Large intestine (tissue), 3 donors: ENCODE results near the gene HLX. TPM values are rescaled to one million over a fixed set of nuclear protein-coding genes. Genes with fewer than 3 reads are reported as not detected.

Experiments used
- DNase-seq, 2 donors: peaks; one replicate each; pipeline versions ENCODE4 v3.0.0 to v3.0.0-alpha.2; 2013
- H3K27ac ChIP-seq: one replicate; pipeline ENCODE4 v1.5.1; 2013; ENCODE audit warnings: low read length
- H3K27me3 ChIP-seq: 2 replicates; pipeline ENCODE4 v1.6.1; 2013; ENCODE audit warnings: low read length; ENCODE audit not compliant: control insufficient read depth, insufficient read depth
- H3K36me3 ChIP-seq: 2 replicates; pipeline ENCODE4 v1.6.1; 2013; ENCODE audit warnings: low read length; ENCODE audit not compliant: control insufficient read depth, insufficient read depth
- H3K4me1 ChIP-seq: one replicate; pipeline ENCODE4 v1.6.1; 2013; ENCODE audit warnings: low read length; ENCODE audit not compliant: control insufficient read depth, insufficient read depth
- H3K4me3 ChIP-seq: one replicate; pipeline ENCODE4 v1.5.1; 2013; ENCODE audit warnings: low read length
- H3K9me3 ChIP-seq: one replicate; pipeline ENCODE4 v1.6.1; 2013; ENCODE audit warnings: mild to moderate bottlenecking, low read depth, low read length, moderate library complexity; ENCODE audit not compliant: control insufficient read depth
- WGBS: methylation state at CpG from one replicate; pipeline ENCODE4 v1.1.5; 2013; ENCODE audit warnings: low lambda C conversion rate; ENCODE audit not compliant: insufficient coverage; 5-methylcytosine and 5-hydroxymethylcytosine counted together
- polyA plus RNA-seq: library from polyadenylated mRNA; unstranded; fragments of 120-200 nt; gene quantifications from one replicate; pipeline ENCODE4 v1.2.1, GENCODE V29; 2013

HLX gene
- polyA plus RNA-seq, 1 donor = 15.9 TPM

DNA sequence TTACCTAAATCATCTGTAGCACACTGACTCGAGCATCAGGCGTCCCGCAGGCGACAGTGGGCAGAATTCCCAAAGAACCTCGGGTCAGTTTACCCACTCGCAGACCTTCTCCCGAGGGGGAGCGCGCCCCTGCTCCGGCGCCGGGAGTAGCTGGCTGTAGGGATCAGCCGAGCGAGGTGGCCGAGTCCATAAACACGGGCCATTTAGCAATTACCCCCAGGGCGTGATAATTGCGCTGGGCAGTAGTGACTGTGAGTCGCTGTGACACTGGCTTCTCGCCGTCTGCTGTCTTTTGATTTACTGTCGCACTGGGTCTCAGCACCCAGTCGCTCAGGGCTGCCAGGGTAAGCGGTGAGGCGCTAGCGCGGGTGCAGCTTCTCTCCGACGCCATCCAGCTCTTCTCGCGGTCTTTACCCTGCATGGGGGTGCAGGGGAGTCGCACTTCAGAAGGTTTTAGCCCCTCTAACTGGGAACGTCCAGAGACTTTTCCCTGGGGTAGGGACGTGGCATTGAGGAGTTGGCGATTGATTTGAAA, 16.2 kb downstream of the HLX start:
- Histone ChIP-seq H3K27me3 (peaks cover 65% of the 10 kb centered on the region), H3K4me1 (no peaks in the 10 kb centered on the region), H3K27ac (no peak overlapping the region), H3K36me3 (no peaks in the 10 kb centered on the region), H3K4me3 (no peak overlapping the region), H3K9me3 (peaks cover 11% of the 10 kb centered on the region)
- 78% methylated on average over 3 of the region's 35 CpGs for WGBS
- DNase-seq = no peak

- H3K4me1 ChIP-seq = no peaks in the 10 kb centered on the region
- no peak overlapping the region for H3K4me3 ChIP-seq
- WGBS = no CpG with 5 or more reads among the region's 12 CpGs
- peaks cover 59% of the 10 kb centered on the region for H3K27me3 ChIP-seq
- H3K9me3 ChIP-seq = peaks cover 11% of the 10 kb centered on the region
- no peaks in the 10 kb centered on the region for H3K36me3 ChIP-seq
- no peak overlapping the region for H3K27ac ChIP-seq
- DNase-seq = no peak
Observed at GRCh38 chr1:220896092-220896491, 16.8 kb downstream of the HLX start.

GRCh38 chr1:220900842-220901241, 21.6 kb downstream of the HLX start:
- WGBS = no CpG with 5 or more reads among the region's 3 CpGs
- H3K27me3 ChIP-seq = peaks cover 21% of the 10 kb centered on the region
- H3K9me3 ChIP-seq = no peaks in the 10 kb centered on the region
- no peaks in the 10 kb centered on the region for H3K4me1 ChIP-seq
- no peaks in the 10 kb centered on the region for H3K36me3 ChIP-seq
- H3K27ac ChIP-seq = no peak overlapping the region
- DNase-seq = no peak
- no peak overlapping the region for H3K4me3 ChIP-seq

DNA sequence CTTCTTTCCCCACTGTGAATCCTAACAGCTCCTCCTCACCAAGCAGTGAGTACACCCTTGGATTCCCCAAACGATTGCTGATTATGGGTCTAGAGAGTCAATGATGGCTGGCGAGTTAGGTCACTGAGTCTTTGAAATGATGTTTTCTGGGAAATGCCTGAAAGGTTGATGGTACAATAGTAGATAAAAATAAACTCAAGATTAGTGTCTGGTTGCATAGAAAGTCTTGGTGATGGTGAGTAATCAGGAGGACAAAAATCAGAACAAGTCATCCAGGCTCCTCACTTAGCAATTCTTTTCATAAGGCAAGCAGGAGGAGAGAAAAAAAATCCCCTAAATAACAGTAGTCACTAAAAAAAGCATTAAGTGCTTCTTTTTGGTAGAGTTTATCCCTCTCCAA, 22.6 kb downstream of the HLX start:
- DNase-seq = no peak
- Histone ChIP-seq H3K9me3 (no peaks in the 10 kb centered on the region), H3K36me3 (no peaks in the 10 kb centered on the region), H3K27me3 (peaks cover 11% of the 10 kb centered on the region), H3K27ac (no peak overlapping the region), H3K4me1 (no peaks in the 10 kb centered on the region), H3K4me3 (no peak overlapping the region)
- WGBS = no CpG with 5 or more reads among the region's 2 CpGs

- Histone ChIP-seq H3K27ac (no peak overlapping the region), H3K4me1 (no peaks in the 10 kb centered on the region), H3K9me3 (no peaks in the 10 kb centered on the region), H3K27me3 (peaks cover 12% of the 10 kb centered on the region), H3K4me3 (no peak overlapping the region), H3K36me3 (no peaks in the 10 kb centered on the region)
- no peak for DNase-seq
- no CpG with 5 or more reads among the region's 1 CpG for WGBS
Observed at GRCh38 chr1:220902916-220903315, 23.7 kb downstream of the HLX start.

- no peaks in the 10 kb centered on the region for H3K4me1 ChIP-seq
- H3K27ac ChIP-seq = no peak overlapping the region
- no peaks in the 10 kb centered on the region for H3K9me3 ChIP-seq
- no peak overlapping the region for H3K4me3 ChIP-seq
- no CpG with 5 or more reads among the region's 3 CpGs for WGBS
- DNase-seq = no peak
- H3K27me3 ChIP-seq = peaks cover 14% of the 10 kb centered on the region
- no peaks in the 10 kb centered on the region for H3K36me3 ChIP-seq
Observed at GRCh38 chr1:220904876-220905275, 25.6 kb downstream of the HLX start.

DNA sequence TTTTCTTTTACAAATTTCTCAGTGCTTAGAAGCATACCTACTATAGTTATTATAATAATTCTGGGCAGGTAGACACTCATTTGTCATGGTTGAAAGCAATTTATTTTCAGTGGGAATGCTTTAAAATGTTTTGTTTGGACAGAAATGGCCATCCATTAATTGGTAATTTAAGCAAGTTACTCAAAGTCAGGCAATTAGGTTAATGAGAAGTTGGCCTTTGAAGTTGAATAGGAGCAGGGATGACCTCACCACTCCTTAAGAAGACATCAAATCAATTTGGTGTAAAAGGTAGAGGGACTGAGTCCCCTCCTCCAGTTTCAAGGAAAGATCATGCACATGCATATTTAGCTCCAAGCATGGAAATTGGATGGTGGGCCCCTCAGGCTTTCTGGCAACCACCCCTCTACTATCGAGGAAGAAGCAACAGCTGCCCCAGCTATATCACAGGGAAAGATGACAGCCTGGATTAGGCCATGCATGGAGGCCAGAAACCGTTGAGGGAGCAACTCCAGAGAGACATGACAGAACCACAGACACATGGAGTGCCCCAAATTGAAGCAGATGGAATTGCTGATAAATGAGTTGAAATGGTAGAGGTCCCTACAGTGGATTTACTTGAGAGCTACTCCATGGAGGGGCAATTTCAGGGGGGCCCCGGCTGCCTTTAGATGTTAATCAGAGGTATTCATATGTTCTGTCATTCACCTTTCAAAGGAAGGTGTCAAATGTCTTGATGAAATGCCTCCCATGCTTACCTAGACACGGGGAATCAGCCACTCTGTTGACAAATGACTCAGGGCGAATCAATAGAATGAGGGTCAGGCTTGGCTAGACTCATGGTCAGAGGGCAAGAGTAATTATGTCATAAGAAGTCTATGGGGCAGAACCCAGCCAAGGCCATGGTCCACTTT, 26.7 kb downstream of the HLX start:
- H3K27ac ChIP-seq = no peak overlapping the region
- no peaks in the 10 kb centered on the region for H3K4me1 ChIP-seq
- H3K36me3 ChIP-seq = no peaks in the 10 kb centered on the region
- no peaks in the 10 kb centered on the region for H3K9me3 ChIP-seq
- peaks cover 14% of the 10 kb centered on the region for H3K27me3 ChIP-seq
- no peak for DNase-seq
- no CpG with 5 or more reads among the region's 5 CpGs for WGBS
- H3K4me3 ChIP-seq = no peak overlapping the region

DNA sequence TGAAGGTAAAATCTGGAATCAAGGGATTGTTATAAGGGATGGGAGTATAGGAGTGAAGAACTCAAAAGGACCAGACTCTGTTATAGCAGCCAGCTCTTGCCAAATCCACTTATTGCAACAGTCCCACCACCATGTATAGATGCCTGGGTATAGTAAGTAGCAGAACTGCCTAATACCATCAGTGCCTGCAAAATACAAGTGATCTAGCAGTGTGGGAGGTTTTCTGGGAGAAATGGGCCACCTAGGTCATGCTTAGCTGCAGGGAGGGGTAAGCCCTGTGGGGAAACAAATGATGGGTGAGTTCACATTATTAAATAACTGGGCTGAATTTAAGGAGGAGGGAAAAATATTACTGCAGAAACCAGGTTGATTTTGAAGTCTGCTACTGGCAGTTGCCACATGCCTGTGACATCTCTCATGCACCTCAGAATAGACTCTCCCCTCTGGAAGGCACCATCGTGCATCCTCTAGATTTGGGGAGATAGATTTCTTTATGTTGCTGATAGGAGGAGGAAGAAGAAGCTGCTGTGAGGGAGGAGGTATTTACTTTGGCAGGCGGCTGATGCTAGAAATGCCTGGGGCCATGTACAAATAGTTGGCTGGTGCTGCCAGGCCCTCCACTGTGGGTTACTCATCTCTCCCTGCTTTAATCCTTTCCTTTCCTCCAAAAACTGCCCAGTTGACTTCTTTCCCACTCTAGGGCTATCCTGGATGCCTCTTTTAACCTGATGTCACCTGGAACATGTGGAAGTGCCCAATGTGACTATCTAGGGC, 27.5 kb downstream of the HLX start:
- WGBS = no CpG with 5 or more reads among the region's 2 CpGs

DNA sequence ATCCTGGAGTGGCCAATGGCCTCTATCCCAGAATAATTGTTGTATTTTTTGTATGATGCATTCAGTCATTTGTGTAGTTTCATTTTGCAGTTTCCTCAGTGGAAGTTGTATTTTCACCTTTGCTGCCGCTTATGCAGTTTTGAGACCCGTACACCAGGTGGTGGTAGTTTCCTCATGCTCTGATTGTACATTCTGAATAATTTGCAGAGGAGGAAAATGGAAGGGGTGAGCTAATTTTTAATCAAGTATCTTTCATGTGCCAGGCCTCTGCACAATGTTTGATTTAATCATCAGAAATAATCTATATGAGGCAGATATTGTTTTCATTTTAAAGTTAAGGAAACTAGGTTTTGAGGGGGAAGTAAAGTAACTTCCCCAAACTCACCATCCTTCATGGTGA, 29.5 kb downstream of the HLX start:
- no peaks in the 10 kb centered on the region for H3K36me3 ChIP-seq
- H3K27ac ChIP-seq = no peak overlapping the region
- no CpG with 5 or more reads among the region's 2 CpGs for WGBS
- H3K27me3 ChIP-seq = peaks cover 8% of the 10 kb centered on the region
- H3K4me3 ChIP-seq = no peak overlapping the region
- H3K9me3 ChIP-seq = no peaks in the 10 kb centered on the region
- H3K4me1 ChIP-seq = no peaks in the 10 kb centered on the region
- DNase-seq = no peak

More for the DNA sequence above, 27.5 kb downstream of the HLX start:
- no peak overlapping the region for H3K4me3 ChIP-seq
- H3K4me1 ChIP-seq = no peaks in the 10 kb centered on the region
- H3K9me3 ChIP-seq = no peaks in the 10 kb centered on the region
- DNase-seq = no peak
- peaks cover 12% of the 10 kb centered on the region for H3K27me3 ChIP-seq
- H3K27ac ChIP-seq = no peak overlapping the region
- no peaks in the 10 kb centered on the region for H3K36me3 ChIP-seq

DNA sequence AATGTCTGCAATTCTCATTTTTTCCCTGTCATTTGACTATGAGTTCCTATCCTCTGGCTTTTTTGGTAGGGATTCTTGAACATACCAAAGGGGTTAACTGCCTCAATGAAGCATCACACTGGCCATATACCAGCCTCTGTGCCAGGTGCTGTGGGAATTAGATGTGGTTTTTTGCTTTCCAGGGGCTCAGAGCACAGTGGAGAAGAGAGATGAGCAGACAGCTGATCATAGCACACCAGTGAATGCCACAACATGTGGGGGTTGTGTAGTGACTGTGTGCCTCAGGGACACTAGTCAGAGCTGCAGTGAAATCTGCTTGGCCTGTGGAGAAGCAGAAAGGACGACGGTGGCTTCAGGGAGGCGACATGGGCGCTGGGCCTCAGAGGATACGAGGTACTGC, 30.8 kb downstream of the HLX start:
- Histone ChIP-seq H3K27ac (no peak overlapping the region), H3K4me3 (no peak overlapping the region), H3K36me3 (no peaks in the 10 kb centered on the region), H3K9me3 (no peaks in the 10 kb centered on the region), H3K27me3 (peaks cover 10% of the 10 kb centered on the region), H3K4me1 (no peaks in the 10 kb centered on the region)
- no peak for DNase-seq
- WGBS = no CpG with 5 or more reads among the region's 5 CpGs
